ENCODE results near the gene PLCB4.

Gene PLCB4

GRCh38 chr20:9185511-9185910 is 116.6 kb downstream of the PLCB4 start:
- DNase-seq: peak; percentile 15

GRCh38 chr20:9186396-9186795 is 117.5 kb downstream of the PLCB4 start:
- peak; percentile 38 for DNase-seq

- no peak for DNase-seq
These were observed 126.1 kb downstream of the PLCB4 start for GRCh38 chr20:9195031-9195430.

- DNase-seq: no peak
These were observed 127.2 kb downstream of the PLCB4 start for GRCh38 chr20:9196110-9196509.

GRCh38 chr20:9198460-9198859 is 129.6 kb downstream of the PLCB4 start:
- DNase-seq: no peak

GRCh38 chr20:9200196-9200595 is 131.3 kb downstream of the PLCB4 start:
- no peak for DNase-seq

- DNase-seq: no peak
These were observed 131.7 kb downstream of the PLCB4 start for GRCh38 chr20:9200620-9201019.

GRCh38 chr20:9202420-9203080 is 133.7 kb downstream of the PLCB4 start:
- DNase-seq: no peak

GRCh38 chr20:9203081-9203447 is 134.2 kb downstream of the PLCB4 start:
- no peak for DNase-seq

GRCh38 chr20:9204979-9205378 is 136.1 kb downstream of the PLCB4 start:
- no peak for DNase-seq

- DNase-seq: peak; percentile 11
These were observed 137.6 kb downstream of the PLCB4 start for GRCh38 chr20:9206486-9206885.

GRCh38 chr20:9207253-9207652 is 138.4 kb downstream of the PLCB4 start:
- DNase-seq: no peak

- no peak for DNase-seq
These were observed 141.5 kb downstream of the PLCB4 start for GRCh38 chr20:9210356-9210755.

- DNase-seq: no peak
These were observed 142.3 kb downstream of the PLCB4 start for GRCh38 chr20:9211016-9211760.

- DNase-seq: no peak
These were observed 143.8 kb downstream of the PLCB4 start for GRCh38 chr20:9212735-9213134.

- no peak for DNase-seq
These were observed 145.8 kb downstream of the PLCB4 start for GRCh38 chr20:9214685-9215084.

GRCh38 chr20:9215539-9215938 is 146.7 kb downstream of the PLCB4 start:
- no peak for DNase-seq

GRCh38 chr20:9218531-9218961 is 149.7 kb downstream of the PLCB4 start:
- no peak for DNase-seq

GRCh38 chr20:9220874-9221547 is 152.1 kb downstream of the PLCB4 start:
- DNase-seq: no peak

GRCh38 chr20:9223296-9223695 is 154.4 kb downstream of the PLCB4 start:
- DNase-seq: no peak

GRCh38 chr20:9225879-9226278 is 157.0 kb downstream of the PLCB4 start:
- DNase-seq: no peak

- DNase-seq: no peak
These were observed 159.2 kb downstream of the PLCB4 start for GRCh38 chr20:9227896-9228615.

GRCh38 chr20:9228774-9229450 is 160.0 kb downstream of the PLCB4 start:
- no peak for DNase-seq

Data from NCI-H345 (cell line).